B cell (primary cell): ENCODE results near the gene PLCB4.

ENCODE experiments used
- CTCF ChIP-seq: fragments of 200-600 bp; IDR thresholded peaks from one replicate; pipeline ENCODE4 v1.8.0; 2022; ENCODE audit warnings: antibody characterized with exemption, mild to moderate bottlenecking
- EZH2 ChIP-seq: IDR thresholded peaks from 2 replicates; pipeline ENCODE4 v1.6.1; 2012; ENCODE audit warnings: borderline replicate concordance, low read depth, mild to moderate bottlenecking, moderate library complexity, low read length; ENCODE audit not compliant: insufficient read depth, poor library complexity, severe bottlenecking

- no peak for TF ChIP-seq CTCF
- no peak for TF ChIP-seq EZH2
These were observed 355.7 kb downstream of the PLCB4 start for GRCh38 chr20:9424551-9424950.
